Measurements from ENCODE around the gene LIF.

DNA sequence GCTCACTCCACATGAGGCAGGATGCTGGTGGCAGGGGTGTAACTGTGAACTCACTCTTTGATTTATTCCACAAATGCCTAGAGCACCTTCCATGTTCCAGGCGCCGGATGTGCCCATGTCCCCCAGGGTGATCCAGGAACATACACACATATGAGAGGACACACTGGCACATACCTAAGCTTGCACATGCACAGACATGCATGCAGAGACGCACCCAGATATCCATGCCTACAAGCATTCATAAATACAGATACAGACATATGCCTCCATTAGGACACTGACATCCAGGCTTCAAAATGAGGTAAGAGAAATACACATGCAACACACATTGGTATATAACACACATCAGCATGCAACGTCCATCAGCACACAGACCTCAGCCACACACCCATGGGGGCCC is 15.6 kb upstream of the LIF start:
- TF ChIP-seq CTCF (conservative IDR thresholded peaks at IDR 0.05; ENCODE audit: low read length) (no peak), EZH2phosphoT487 (IDR thresholded peaks at IDR 0.05; ENCODE audit: borderline replicate concordance, low read depth, low read length) (no peak)

All from OCI-LY7 (cell line).